Measurements from ENCODE around the gene KLHDC4.

DNA sequence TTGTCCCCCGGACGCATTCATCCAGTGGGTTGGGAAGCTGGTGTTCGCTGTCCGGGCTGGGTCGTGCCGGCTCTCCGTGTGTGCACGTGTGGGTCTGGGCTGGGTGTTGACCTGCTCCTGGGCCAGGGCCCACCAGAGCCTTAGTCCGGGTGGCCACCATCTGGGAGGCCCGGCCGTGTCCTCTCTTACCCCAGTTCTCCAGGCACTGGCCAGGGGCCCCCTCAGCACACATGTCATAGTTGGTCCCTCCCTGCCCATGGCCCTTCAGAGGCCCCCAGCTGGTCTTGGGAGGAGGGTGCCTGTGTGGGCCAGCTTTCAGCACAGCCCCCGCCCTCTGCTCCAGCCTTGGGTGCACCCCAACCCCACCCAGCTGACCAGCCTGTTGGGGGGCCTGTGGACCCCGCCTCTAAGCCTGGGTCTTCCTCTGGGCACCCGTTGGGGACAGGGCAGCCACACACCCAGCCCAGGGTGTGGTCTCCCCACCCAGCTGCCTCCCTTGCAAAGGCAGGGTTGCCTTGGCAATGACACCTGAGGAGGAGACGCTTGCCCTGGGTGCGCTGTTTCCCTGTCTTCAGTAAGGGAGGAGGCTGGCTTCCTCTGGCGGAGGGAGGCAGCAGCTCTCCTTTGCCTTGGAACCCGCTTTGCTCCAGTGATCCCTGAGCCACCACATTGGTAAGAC lies 86.1 kb downstream of the KLHDC4 start:
- TF ChIP-seq ZNF274 (IDR thresholded peaks at IDR 0.05; ENCODE audit: low read depth, low read length) (no peak), YY1 (IDR thresholded peaks at IDR 0.05; ENCODE audit: insufficient read depth, insufficient read length) (no peak)

All from NT2/D1 (cell line).